OCI-LY1 (cell line): ENCODE data around the gene PTGIR.

Source experiments
- H2AFZ ChIP-seq: fragments of 200-600 bp; sonication (generic), shearing (Covaris generic); 2 replicates; pipeline ENCODE4 v1.6.0; 2014; ENCODE audit warnings: antibody characterized with exemption, mild to moderate bottlenecking, low read length
- H3F3A ChIP-seq: fragments of 200-600 bp; sonication (generic), shearing (Covaris generic); 2 replicates; pipeline ENCODE4 v1.6.0; 2014; ENCODE audit warnings: mild to moderate bottlenecking, antibody characterized with exemption, low read length, moderate library complexity; ENCODE audit not compliant: insufficient read depth
- H3K27ac ChIP-seq: fragments of 200-600 bp; sonication (generic); 2 replicates; pipeline ENCODE4 v1.5.1; 2014; ENCODE audit warnings: low read length, mixed run types, mild to moderate bottlenecking, low read depth; ENCODE audit not compliant: poor library complexity, severe bottlenecking
- H3K27me3 ChIP-seq: fragments of 200-600 bp; sonication (generic); 2 replicates; pipeline ENCODE4 v1.6.0; 2014; ENCODE audit warnings: antibody characterized with exemption, mild to moderate bottlenecking, low read length, moderate library complexity; ENCODE audit not compliant: insufficient read depth
- H3K36me3 ChIP-seq: fragments of 200-600 bp; sonication (generic); 2 replicates; pipeline ENCODE4 v1.6.1; 2014; ENCODE audit warnings: mild to moderate bottlenecking, antibody characterized with exemption, low read length, moderate library complexity, mixed read lengths; ENCODE audit not compliant: insufficient read depth
- H3K4me1 ChIP-seq: fragments of 200-600 bp; sonication (generic); 2 replicates; pipeline ENCODE4 v1.5.1; 2014; ENCODE audit warnings: mild to moderate bottlenecking, low read length, moderate library complexity; ENCODE audit not compliant: insufficient read depth, severe bottlenecking
- H3K4me2 ChIP-seq: fragments of 200-600 bp; sonication (generic), shearing (Covaris generic); 2 replicates; pipeline ENCODE4 v1.6.1; 2014; ENCODE audit warnings: low read length
- H3K4me3 ChIP-seq: fragments of 200-600 bp; sonication (generic); 2 replicates; pipeline ENCODE4 v1.5.1; 2014; ENCODE audit warnings: low read length, low read depth, mild to moderate bottlenecking, mixed read lengths; ENCODE audit not compliant: poor library complexity, severe bottlenecking
- H3K79me2 ChIP-seq: fragments of 200-600 bp; shearing (Covaris generic); 2 replicates; pipeline ENCODE4 v1.6.1; 2016; ENCODE audit warnings: mixed run types, low read length, mixed read lengths; ENCODE audit not compliant: insufficient read depth
- H3K9ac ChIP-seq: fragments of 200-600 bp; sonication (generic), shearing (Covaris generic); 2 replicates; pipeline ENCODE4 v1.6.1; 2014; ENCODE audit warnings: mild to moderate bottlenecking, low read length, mixed read lengths
- H3K9me2 ChIP-seq: fragments of 200-600 bp; sonication (generic), shearing (Covaris generic); 2 replicates; pipeline ENCODE4 v1.6.1; 2014; ENCODE audit warnings: low read depth, mild to moderate bottlenecking, low read length, mixed read lengths
- H3K9me3 ChIP-seq: fragments of 200-600 bp; shearing (Covaris generic); 2 replicates; pipeline ENCODE4 v1.6.1; 2014; ENCODE audit warnings: low read length, mixed read lengths
- H4K20me1 ChIP-seq: fragments of 200-600 bp; sonication (generic), shearing (Covaris generic); 2 replicates; pipeline ENCODE4 v1.6.0; 2016; ENCODE audit warnings: mild to moderate bottlenecking, low read length; ENCODE audit not compliant: insufficient read depth
- CTCF ChIP-seq: fragments of 200-600 bp; sonication (generic), shearing (Covaris generic); IDR thresholded peaks from 2 replicates; pipeline ENCODE4 v1.5.1; 2017; ENCODE audit warnings: mild to moderate bottlenecking, antibody characterized with exemption, low read length, moderate library complexity, mixed read lengths
- EZH2 ChIP-seq: fragments of 200-600 bp; sonication (generic), shearing (Covaris generic); IDR thresholded peaks from 2 replicates; pipeline ENCODE4 v1.8.0; 2017; ENCODE audit warnings: borderline replicate concordance, mixed run types, mild to moderate bottlenecking, antibody characterized with exemption, low read length, moderate library complexity, mixed read lengths

PTGIR gene

GRCh38 chr19:46634045-46634655 lies 9.3 kb upstream of the PTGIR start:
- Histone ChIP-seq H3K36me3 (no peaks in the 10 kb centered on the region), H3K9me2 (no peaks in the 10 kb centered on the region), H3F3A (peaks cover 4% of the 10 kb centered on the region; the same call in 1 of the 2 replicates), H3K4me1 (peaks cover 27% of the 10 kb centered on the region), H2AFZ (no peak overlapping the region), H4K20me1 (no peaks in the 10 kb centered on the region), H3K9ac (peak overlapping the region; percentile 18; the same call in 1 of the 2 replicates), H3K9me3 (no peaks in the 10 kb centered on the region), H3K27ac (no peak overlapping the region), H3K4me2 (peak overlapping the region; percentile 77), H3K27me3 (peaks cover 7% of the 10 kb centered on the region), H3K4me3 (peak overlapping the region; percentile 53), H3K79me2 (no peaks in the 10 kb centered on the region)
- TF ChIP-seq CTCF (no peak), EZH2 (no peak)

GRCh38 chr19:46633130-46633529 lies 8.2 kb upstream of the PTGIR start:
- Histone ChIP-seq H3K9me2 (no peaks in the 10 kb centered on the region), H3K9me3 (no peaks in the 10 kb centered on the region), H3K4me2 (peak overlapping the region; percentile 77; the same call in 1 of the 2 replicates), H4K20me1 (no peaks in the 10 kb centered on the region), H3K4me1 (peaks cover 18% of the 10 kb centered on the region), H3K36me3 (no peaks in the 10 kb centered on the region), H2AFZ (no peak overlapping the region), H3K4me3 (peak overlapping the region; percentile 53), H3F3A (peaks cover 4% of the 10 kb centered on the region; the same call in 1 of the 2 replicates), H3K79me2 (no peaks in the 10 kb centered on the region), H3K27me3 (peaks cover 7% of the 10 kb centered on the region), H3K9ac (no peak overlapping the region), H3K27ac (no peak overlapping the region)
- TF ChIP-seq CTCF (no peak), EZH2 (no peak)

GRCh38 chr19:46631481-46631880 lies 6.6 kb upstream of the PTGIR start:
- Histone ChIP-seq H3K4me3 (no peak overlapping the region), H4K20me1 (no peaks in the 10 kb centered on the region), H3K4me2 (no peak overlapping the region), H3K4me1 (peaks cover 16% of the 10 kb centered on the region), H3F3A (peaks cover 4% of the 10 kb centered on the region; the same call in 1 of the 2 replicates), H3K9me3 (no peaks in the 10 kb centered on the region), H3K79me2 (no peaks in the 10 kb centered on the region), H3K27me3 (peaks cover 15% of the 10 kb centered on the region), H3K27ac (no peak overlapping the region), H3K36me3 (no peaks in the 10 kb centered on the region), H3K9ac (no peak overlapping the region), H3K9me2 (no peaks in the 10 kb centered on the region), H2AFZ (no peak overlapping the region)
- TF ChIP-seq CTCF (no peak), EZH2 (no peak)
